Loucy (cell line): ENCODE results near the gene TLE2.

Experiments used
- H2AFZ ChIP-seq: fragments of 200-600 bp; sonication (generic); 2 replicates; pipeline ENCODE4 v1.6.0; 2016; ENCODE audit warnings: antibody characterized with exemption, mild to moderate bottlenecking, low read length, moderate library complexity
- H3F3A ChIP-seq: fragments of 200-600 bp; 2 replicates; pipeline ENCODE4 v1.6.0; 2016; ENCODE audit warnings: antibody characterized with exemption, low read depth, mild to moderate bottlenecking
- H3K27me3 ChIP-seq: fragments of 200-600 bp; sonication (generic); 2 replicates; pipeline ENCODE4 v1.6.1; 2014; ENCODE audit warnings: low read length, mild to moderate bottlenecking; ENCODE audit not compliant: insufficient read depth, poor library complexity, severe bottlenecking
- H3K36me3 ChIP-seq: fragments of 200-600 bp; sonication (generic); 2 replicates; pipeline ENCODE4 v1.6.1; 2016; ENCODE audit warnings: low read length; ENCODE audit not compliant: insufficient read depth
- H3K4me1 ChIP-seq: fragments of 200-600 bp; sonication (generic); 2 replicates; pipeline ENCODE4 v1.5.1; 2014; ENCODE audit warnings: low read length, mild to moderate bottlenecking; ENCODE audit not compliant: insufficient read depth, poor library complexity, severe bottlenecking
- H3K4me2 ChIP-seq: fragments of 200-600 bp; sonication (generic); 2 replicates; pipeline ENCODE4 v1.6.0; 2014; ENCODE audit warnings: antibody characterized with exemption, low read length, low read depth, mild to moderate bottlenecking; ENCODE audit not compliant: poor library complexity, severe bottlenecking
- H3K4me3 ChIP-seq: fragments of 200-600 bp; sonication (generic); 2 replicates; pipeline ENCODE4 v1.5.1; 2014; ENCODE audit warnings: low read length, mild to moderate bottlenecking, mixed read lengths; ENCODE audit not compliant: poor library complexity, severe bottlenecking
- H3K79me2 ChIP-seq: fragments of 200-600 bp; sonication (generic); 2 replicates; pipeline ENCODE4 v1.6.1; 2014; ENCODE audit warnings: low read length; ENCODE audit not compliant: insufficient read depth
- H3K9ac ChIP-seq: fragments of 200-600 bp; sonication (generic); 2 replicates; pipeline ENCODE4 v1.6.0; 2014; ENCODE audit warnings: mild to moderate bottlenecking, low read depth, low read length, moderate library complexity; ENCODE audit not compliant: poor library complexity, severe bottlenecking
- H3K9me2 ChIP-seq: fragments of 200-600 bp; sonication (generic); replicated peaks from 2 replicates; pipeline ENCODE4 v1.6.1; 2016; ENCODE audit warnings: low read depth, low read length, mixed read lengths
- H3K9me3 ChIP-seq: fragments of 200-600 bp; sonication (generic); 2 replicates; pipeline ENCODE4 v1.6.1; 2014; ENCODE audit warnings: mild to moderate bottlenecking, antibody characterized with exemption, low read length, low read depth; ENCODE audit not compliant: insufficient read depth
- H4K20me1 ChIP-seq: fragments of 200-600 bp; sonication (generic); 2 replicates; pipeline ENCODE4 v1.6.0; 2014; ENCODE audit warnings: antibody characterized with exemption, low read length, mild to moderate bottlenecking; ENCODE audit not compliant: insufficient read depth, poor library complexity, severe bottlenecking
- EZH2phosphoT487 ChIP-seq: fragments of 200-600 bp; IDR thresholded peaks from 2 replicates; pipeline ENCODE4 v1.6.1; 2018; ENCODE audit warnings: antibody characterized with exemption, mild to moderate bottlenecking, moderate library complexity, borderline replicate concordance
- TF ChIP-seq, protein P1 (sequence below): fragments of 200-600 bp; sonication (generic); conservative IDR thresholded peaks from 2 replicates; pipeline ENCODE4 v1.5.1; 2014; ENCODE audit warnings: mild to moderate bottlenecking, antibody characterized with exemption, low read length

TLE2 gene

DNA sequence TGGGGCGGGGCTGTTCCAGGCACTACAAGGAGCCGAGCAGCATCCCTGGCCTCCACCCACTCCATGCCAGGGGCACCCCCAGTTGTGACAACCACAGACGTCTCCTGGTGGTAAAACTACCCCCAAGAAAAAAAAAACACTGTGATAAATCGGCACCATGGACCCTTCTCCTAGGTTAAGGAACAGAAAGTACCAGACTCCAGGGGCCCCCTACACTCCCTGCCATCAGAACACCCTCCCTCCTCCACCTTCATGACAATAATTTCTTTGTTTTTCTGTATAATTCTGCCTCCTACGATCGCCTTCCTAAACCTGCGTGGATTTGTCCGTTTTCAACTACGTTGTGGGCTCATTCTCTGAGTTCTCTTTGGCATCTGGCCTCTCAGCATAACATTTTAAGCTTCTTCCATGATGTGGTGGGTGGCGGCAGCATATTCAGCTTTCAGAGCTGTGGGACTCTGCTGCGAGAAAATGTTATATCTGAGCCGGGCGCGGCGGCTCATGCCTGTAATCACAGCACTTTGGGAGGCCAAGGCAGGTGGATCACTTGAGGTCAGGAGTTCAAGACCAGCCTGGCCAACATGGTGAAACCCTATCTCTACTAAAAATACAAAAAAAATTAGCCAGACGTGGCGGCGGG is 8.6 kb downstream of the TLE2 start:
- Histone ChIP-seq H3K79me2 (no peaks in the 10 kb centered on the region), H3K4me2 (no peak overlapping the region), H3K4me3 (no peak overlapping the region), H3K27me3 (no peaks in the 10 kb centered on the region), H3K4me1 (no peaks in the 10 kb centered on the region), H2AFZ (no peak overlapping the region), H3K9ac (no peak overlapping the region), H3K36me3 (no peaks in the 10 kb centered on the region), H3F3A (no peaks in the 10 kb centered on the region), H3K9me2 (no peaks in the 10 kb centered on the region), H3K9me3 (no peaks in the 10 kb centered on the region), H4K20me1 (no peaks in the 10 kb centered on the region)
- no peak for TF ChIP-seq EZH2phosphoT487
- TF ChIP-seq, protein P1, sequence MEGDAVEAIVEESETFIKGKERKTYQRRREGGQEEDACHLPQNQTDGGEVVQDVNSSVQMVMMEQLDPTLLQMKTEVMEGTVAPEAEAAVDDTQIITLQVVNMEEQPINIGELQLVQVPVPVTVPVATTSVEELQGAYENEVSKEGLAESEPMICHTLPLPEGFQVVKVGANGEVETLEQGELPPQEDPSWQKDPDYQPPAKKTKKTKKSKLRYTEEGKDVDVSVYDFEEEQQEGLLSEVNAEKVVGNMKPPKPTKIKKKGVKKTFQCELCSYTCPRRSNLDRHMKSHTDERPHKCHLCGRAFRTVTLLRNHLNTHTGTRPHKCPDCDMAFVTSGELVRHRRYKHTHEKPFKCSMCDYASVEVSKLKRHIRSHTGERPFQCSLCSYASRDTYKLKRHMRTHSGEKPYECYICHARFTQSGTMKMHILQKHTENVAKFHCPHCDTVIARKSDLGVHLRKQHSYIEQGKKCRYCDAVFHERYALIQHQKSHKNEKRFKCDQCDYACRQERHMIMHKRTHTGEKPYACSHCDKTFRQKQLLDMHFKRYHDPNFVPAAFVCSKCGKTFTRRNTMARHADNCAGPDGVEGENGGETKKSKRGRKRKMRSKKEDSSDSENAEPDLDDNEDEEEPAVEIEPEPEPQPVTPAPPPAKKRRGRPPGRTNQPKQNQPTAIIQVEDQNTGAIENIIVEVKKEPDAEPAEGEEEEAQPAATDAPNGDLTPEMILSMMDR, result no peak

- no peak overlapping the region for H3K4me3 ChIP-seq
- H3K79me2 ChIP-seq, result no peaks in the 10 kb centered on the region
- no peak overlapping the region for H3K9ac ChIP-seq
- H2AFZ ChIP-seq, result no peak overlapping the region
- H3F3A ChIP-seq, result no peaks in the 10 kb centered on the region
- no peaks in the 10 kb centered on the region for H3K27me3 ChIP-seq
- no peaks in the 10 kb centered on the region for H3K36me3 ChIP-seq
- no peak overlapping the region for H3K4me2 ChIP-seq
- H3K9me3 ChIP-seq, result no peaks in the 10 kb centered on the region
- no peaks in the 10 kb centered on the region for H4K20me1 ChIP-seq
- no peaks in the 10 kb centered on the region for H3K9me2 ChIP-seq
- no peak for TF ChIP-seq EZH2phosphoT487
- TF ChIP-seq, protein P1, result no peak
- H3K4me1 ChIP-seq, result no peaks in the 10 kb centered on the region
These were observed 9.7 kb downstream of the TLE2 start for GRCh38 chr19:3019211-3019854.

- Histone ChIP-seq H4K20me1 (no peaks in the 10 kb centered on the region), H3K9ac (no peak overlapping the region), H3K9me2 (no peaks in the 10 kb centered on the region), H3F3A (no peaks in the 10 kb centered on the region), H3K4me1 (no peaks in the 10 kb centered on the region), H3K79me2 (no peaks in the 10 kb centered on the region), H3K36me3 (no peaks in the 10 kb centered on the region), H3K9me3 (no peaks in the 10 kb centered on the region), H3K27me3 (no peaks in the 10 kb centered on the region), H3K4me2 (no peak overlapping the region), H3K4me3 (no peak overlapping the region), H2AFZ (no peak overlapping the region)
- TF ChIP-seq, protein P1, result no peak
- no peak for TF ChIP-seq EZH2phosphoT487
These were observed 11.2 kb downstream of the TLE2 start for GRCh38 chr19:3017923-3018322.
